Fibroblast of lung (primary cell): ENCODE results near the gene RAB40B.

Experiments
- CTCF ChIP-seq, 2 donors: IDR thresholded peaks in 1 of 2; conservative IDR thresholded peaks in 1 of 2; 1 replicate in 1 of 2; 2 replicates in 1 of 2; pipeline ENCODE4 v1.5.1; 2011 to 2012; ENCODE audit warnings: low read length in 2 of 2, control low read depth in 1 of 2, inconsistent platforms in 1 of 2, low read depth in 1 of 2, mild to moderate bottlenecking in 1 of 2
- EZH2 ChIP-seq: IDR thresholded peaks from 2 replicates; pipeline ENCODE4 v1.5.1; 2012; ENCODE audit warnings: low read length, control low read depth, mild to moderate bottlenecking; ENCODE audit errors: missing control alignments

- TF ChIP-seq EZH2 (no peak), CTCF (conservative IDR thresholded peaks at IDR 0.05 in 1 of 2, IDR thresholded peaks at IDR 0.05 in 1 of 2; ENCODE audit: low read depth in 1 of 2, low read length in 2 of 2) (no peak)
These were observed 67.0 kb downstream of the RAB40B start for GRCh38 chr17:82631544-82631943.
